GM23338 (cell line): Measurements from ENCODE around the gene STEAP3. TPM values are rescaled to one million over a fixed set of nuclear protein-coding genes. Genes with fewer than 3 reads are reported as not detected.

Source experiments
- ATAC-seq: fragments of 200-7000 bp; cut with Tn5 transposase; 3 replicates; pipeline ENCODE4 v1.9.1; 2020
- DNase-seq: peaks from one replicate; pipeline ENCODE4 v3.0.0-alpha.2; 2015; ENCODE audit warnings: low spot score
- H2AFZ ChIP-seq: fragments of 200-600 bp; sonication (generic); 2 replicates; pipeline ENCODE4 v1.8.0; 2016; ENCODE audit warnings: antibody characterized with exemption, mild to moderate bottlenecking, moderate library complexity
- H3F3A ChIP-seq: fragments of 200-600 bp; sonication (generic); replicated peaks from 2 replicates; pipeline ENCODE4 v1.8.0; 2017; ENCODE audit warnings: antibody characterized with exemption, mixed run types, low read depth
- H3K27ac ChIP-seq: fragments of 200-600 bp; sonication (generic); 2 replicates; pipeline ENCODE4 v1.6.1; 2016; ENCODE audit warnings: low read depth
- H3K27me3 ChIP-seq: fragments of 200-600 bp; sonication (generic); 2 replicates; pipeline ENCODE4 v1.8.0; 2016; ENCODE audit warnings: mild to moderate bottlenecking, mixed run types, moderate library complexity; ENCODE audit not compliant: insufficient read depth
- H3K36me3 ChIP-seq: fragments of 200-600 bp; sonication (generic); 2 replicates; pipeline ENCODE4 v1.8.0; 2016; ENCODE audit warnings: mild to moderate bottlenecking; ENCODE audit not compliant: insufficient read depth
- H3K4me1 ChIP-seq: fragments of 200-600 bp; sonication (generic); 2 replicates; pipeline ENCODE4 v1.8.0; 2016; ENCODE audit warnings: mild to moderate bottlenecking, moderate library complexity; ENCODE audit not compliant: insufficient read depth
- H3K4me2 ChIP-seq: fragments of 200-600 bp; sonication (generic); 2 replicates; pipeline ENCODE4 v1.7.1; 2017; ENCODE audit warnings: mixed run types
- H3K4me3 ChIP-seq: fragments of 200-600 bp; sonication (generic); 2 replicates; pipeline ENCODE4 v1.6.1; 2016; ENCODE audit warnings: mixed run types
- H3K79me2 ChIP-seq: fragments of 200-600 bp; sonication (generic); replicated peaks from 2 replicates; pipeline ENCODE4 v1.8.0; 2017; ENCODE audit warnings: mild to moderate bottlenecking; ENCODE audit not compliant: insufficient read depth
- H3K9me2 ChIP-seq: fragments of 200-600 bp; sonication (generic); 2 replicates; pipeline ENCODE4 v1.8.0; 2017; ENCODE audit not compliant: insufficient read depth
- H4K20me1 ChIP-seq: fragments of 200-600 bp; sonication (generic); replicated peaks from 2 replicates; pipeline ENCODE4 v1.8.0; 2017; ENCODE audit warnings: mild to moderate bottlenecking; ENCODE audit not compliant: insufficient read depth
- H3K27ac Mint-ChIP-seq: 2 replicates; pipeline ENCODE4 v1.8.0; 2020; ENCODE audit warnings: inconsistent platforms, mild to moderate bottlenecking, moderate library complexity, mixed read lengths
- H3K27me3 Mint-ChIP-seq: 3 replicates; pipeline ENCODE4 v1.8.0; 2022; ENCODE audit warnings: low read depth, mild to moderate bottlenecking, moderate library complexity, mixed read lengths, inconsistent platforms; ENCODE audit not compliant: insufficient read depth, poor library complexity
- H3K36me3 Mint-ChIP-seq: 3 replicates; pipeline ENCODE4 v1.8.0; 2021; ENCODE audit warnings: low read depth, mild to moderate bottlenecking, inconsistent platforms, moderate library complexity, mixed read lengths
- H3K4me1 Mint-ChIP-seq: 3 replicates; pipeline ENCODE4 v1.8.0; 2020; ENCODE audit warnings: mild to moderate bottlenecking, inconsistent platforms, mixed read lengths
- H3K4me3 Mint-ChIP-seq: 3 replicates; pipeline ENCODE4 v1.8.0; 2021; ENCODE audit warnings: moderate library complexity, mild to moderate bottlenecking, inconsistent platforms, mixed read lengths
- H3K9me3 Mint-ChIP-seq: 3 replicates; pipeline ENCODE4 v1.8.0; 2020; ENCODE audit warnings: moderate library complexity, mild to moderate bottlenecking, inconsistent platforms, mixed read lengths
- POLR2AphosphoS5 ChIP-seq: IDR thresholded peaks from 2 replicates; pipeline ENCODE4 v1.6.1; 2016; ENCODE audit warnings: antibody characterized with exemption, low read depth
- ZNF114 ChIP-seq: fragments of 250-450 bp; sonication (Bioruptor Pico); IDR thresholded peaks from 2 replicates; pipeline ENCODE4 v1.5.0; 2020; ENCODE audit warnings: mild to moderate bottlenecking, moderate library complexity
- polyA plus RNA-seq: library from polyadenylated mRNA; unstranded; fragments of >200 nt; fragmentation: Nextera tagmentation; extraction: Ambion mirVana; gene quantifications from 2 replicates; pipeline ENCODE4 v1.2.1, GENCODE V29; 2016
- total RNA-seq: library from RNA; depleted of rRNA; stranded (reverse); fragments of >200 nt; shearing (Covaris generic); gene quantifications from 2 replicates; pipeline ENCODE4 v1.2.3, GENCODE V29; 2014
- TF ChIP-seq, protein P1 (sequence below): fragments of 250-450 bp; sonication (Bioruptor Pico); IDR thresholded peaks from 2 replicates; pipeline ENCODE4 v1.5.0; 2020; ENCODE audit warnings: mild to moderate bottlenecking, moderate library complexity

STEAP3 gene
- total and polyA plus RNA-seq, 2 experiments from 2014 or later, result 8.6 to 27.3 TPM

DNA sequence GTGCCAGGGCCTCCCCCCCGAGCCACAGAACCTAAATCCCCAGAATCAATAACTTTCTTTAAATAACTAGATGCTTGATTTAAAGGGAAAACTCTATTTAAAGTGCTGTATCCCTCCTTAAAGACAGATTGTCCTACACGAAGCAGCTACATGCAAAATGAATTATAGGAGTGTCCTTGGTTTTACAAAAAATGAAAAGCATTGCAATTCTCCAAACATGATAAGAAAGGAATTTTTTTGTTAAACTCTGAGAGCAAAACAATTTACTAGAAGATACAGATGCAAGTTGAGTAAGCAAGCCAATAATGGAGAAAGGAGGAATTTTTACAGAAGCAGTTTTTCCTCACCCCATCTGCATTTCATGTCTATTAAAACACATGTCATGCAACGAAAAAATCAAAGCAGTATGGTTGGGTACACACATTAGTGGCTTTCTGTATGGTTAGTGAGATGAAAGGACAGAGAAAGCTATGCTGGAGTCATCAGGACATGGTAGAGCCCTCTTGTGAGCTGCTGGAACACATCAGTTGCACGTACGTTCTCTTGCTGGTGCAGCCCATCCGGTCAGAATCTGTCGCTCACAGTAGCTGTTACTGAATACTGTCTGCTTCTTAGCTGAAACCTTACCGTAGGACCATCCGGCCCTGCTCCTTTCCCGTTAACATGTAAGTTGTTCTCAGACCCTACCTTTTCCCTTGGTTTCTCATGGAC, 25.9 kb upstream of the STEAP3 start:
- H3K27me3 Mint-ChIP-seq, result peaks cover 16% of the 10 kb centered on the region

More for the DNA sequence above, 25.9 kb upstream of the STEAP3 start:
- Histone ChIP-seq H3K4me3 (no peak overlapping the region), H3K9me2 (no peaks in the 10 kb centered on the region), H2AFZ (0 out of 2 replicates have a peak overlapping the region, but pooled peaks have one; percentile 28), H3K79me2 (no peaks in the 10 kb centered on the region), H3K4me2 (peak overlapping the region; percentile 39; the same call in 1 of the 2 replicates), H3F3A (no peaks in the 10 kb centered on the region), H3K27ac (no peak overlapping the region), H3K27me3 (no peaks in the 10 kb centered on the region), H3K4me1 (peaks cover 17% of the 10 kb centered on the region), H3K36me3 (no peaks in the 10 kb centered on the region), H4K20me1 (no peaks in the 10 kb centered on the region)
- DNase-seq (no peak), ATAC-seq (no peak)
- no peaks in the 10 kb centered on the region for H3K36me3 Mint-ChIP-seq
- no peak overlapping the region for H3K27ac Mint-ChIP-seq
- H3K4me1 Mint-ChIP-seq, result peaks cover 35% of the 10 kb centered on the region
- TF ChIP-seq ZNF114 (CRISPR knock-in tag) (no peak), POLR2AphosphoS5 (no peak)
- TF ChIP-seq, protein P1, sequence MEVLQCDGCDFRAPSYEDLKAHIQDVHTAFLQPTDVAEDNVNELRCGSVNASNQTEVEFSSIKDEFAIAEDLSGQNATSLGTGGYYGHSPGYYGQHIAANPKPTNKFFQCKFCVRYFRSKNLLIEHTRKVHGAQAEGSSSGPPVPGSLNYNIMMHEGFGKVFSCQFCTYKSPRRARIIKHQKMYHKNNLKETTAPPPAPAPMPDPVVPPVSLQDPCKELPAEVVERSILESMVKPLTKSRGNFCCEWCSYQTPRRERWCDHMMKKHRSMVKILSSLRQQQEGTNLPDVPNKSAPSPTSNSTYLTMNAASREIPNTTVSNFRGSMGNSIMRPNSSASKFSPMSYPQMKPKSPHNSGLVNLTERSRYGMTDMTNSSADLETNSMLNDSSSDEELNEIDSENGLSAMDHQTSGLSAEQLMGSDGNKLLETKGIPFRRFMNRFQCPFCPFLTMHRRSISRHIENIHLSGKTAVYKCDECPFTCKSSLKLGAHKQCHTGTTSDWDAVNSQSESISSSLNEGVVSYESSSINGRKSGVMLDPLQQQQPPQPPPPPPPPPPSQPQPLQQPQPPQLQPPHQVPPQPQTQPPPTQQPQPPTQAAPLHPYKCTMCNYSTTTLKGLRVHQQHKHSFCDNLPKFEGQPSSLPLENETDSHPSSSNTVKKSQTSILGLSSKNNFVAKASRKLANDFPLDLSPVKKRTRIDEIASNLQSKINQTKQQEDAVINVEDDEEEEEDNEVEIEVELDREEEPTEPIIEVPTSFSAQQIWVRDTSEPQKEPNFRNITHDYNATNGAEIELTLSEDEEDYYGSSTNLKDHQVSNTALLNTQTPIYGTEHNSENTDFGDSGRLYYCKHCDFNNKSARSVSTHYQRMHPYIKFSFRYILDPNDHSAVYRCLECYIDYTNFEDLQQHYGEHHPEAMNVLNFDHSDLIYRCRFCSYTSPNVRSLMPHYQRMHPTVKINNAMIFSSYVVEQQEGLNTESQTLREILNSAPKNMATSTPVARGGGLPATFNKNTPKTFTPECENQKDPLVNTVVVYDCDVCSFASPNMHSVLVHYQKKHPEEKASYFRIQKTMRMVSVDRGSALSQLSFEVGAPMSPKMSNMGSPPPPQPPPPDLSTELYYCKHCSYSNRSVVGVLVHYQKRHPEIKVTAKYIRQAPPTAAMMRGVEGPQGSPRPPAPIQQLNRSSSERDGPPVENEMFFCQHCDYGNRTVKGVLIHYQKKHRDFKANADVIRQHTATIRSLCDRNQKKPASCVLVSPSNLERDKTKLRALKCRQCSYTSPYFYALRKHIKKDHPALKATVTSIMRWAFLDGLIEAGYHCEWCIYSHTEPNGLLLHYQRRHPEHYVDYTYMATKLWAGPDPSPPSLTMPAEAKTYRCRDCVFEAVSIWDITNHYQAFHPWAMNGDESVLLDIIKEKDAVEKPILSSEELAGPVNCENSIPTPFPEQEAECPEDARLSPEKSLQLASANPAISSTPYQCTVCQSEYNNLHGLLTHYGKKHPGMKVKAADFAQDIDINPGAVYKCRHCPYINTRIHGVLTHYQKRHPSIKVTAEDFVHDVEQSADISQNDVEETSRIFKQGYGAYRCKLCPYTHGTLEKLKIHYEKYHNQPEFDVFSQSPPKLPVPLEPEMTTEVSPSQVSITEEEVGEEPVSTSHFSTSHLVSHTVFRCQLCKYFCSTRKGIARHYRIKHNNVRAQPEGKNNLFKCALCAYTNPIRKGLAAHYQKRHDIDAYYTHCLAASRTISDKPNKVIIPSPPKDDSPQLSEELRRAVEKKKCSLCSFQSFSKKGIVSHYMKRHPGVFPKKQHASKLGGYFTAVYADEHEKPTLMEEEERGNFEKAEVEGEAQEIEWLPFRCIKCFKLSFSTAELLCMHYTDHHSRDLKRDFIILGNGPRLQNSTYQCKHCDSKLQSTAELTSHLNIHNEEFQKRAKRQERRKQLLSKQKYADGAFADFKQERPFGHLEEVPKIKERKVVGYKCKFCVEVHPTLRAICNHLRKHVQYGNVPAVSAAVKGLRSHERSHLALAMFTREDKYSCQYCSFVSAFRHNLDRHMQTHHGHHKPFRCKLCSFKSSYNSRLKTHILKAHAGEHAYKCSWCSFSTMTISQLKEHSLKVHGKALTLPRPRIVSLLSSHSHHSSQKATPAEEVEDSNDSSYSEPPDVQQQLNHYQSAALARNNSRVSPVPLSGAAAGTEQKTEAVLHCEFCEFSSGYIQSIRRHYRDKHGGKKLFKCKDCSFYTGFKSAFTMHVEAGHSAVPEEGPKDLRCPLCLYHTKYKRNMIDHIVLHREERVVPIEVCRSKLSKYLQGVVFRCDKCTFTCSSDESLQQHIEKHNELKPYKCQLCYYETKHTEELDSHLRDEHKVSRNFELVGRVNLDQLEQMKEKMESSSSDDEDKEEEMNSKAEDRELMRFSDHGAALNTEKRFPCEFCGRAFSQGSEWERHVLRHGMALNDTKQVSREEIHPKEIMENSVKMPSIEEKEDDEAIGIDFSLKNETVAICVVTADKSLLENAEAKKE (CRISPR knock-in tag), result no peak
- no peaks in the 10 kb centered on the region for H3K9me3 Mint-ChIP-seq
- no peak overlapping the region; the same call in 2 of the 3 replicates for H3K4me3 Mint-ChIP-seq
